B cell (primary cell): Measurements from ENCODE around the gene SAA1. TPM values are rescaled to one million over a fixed set of nuclear protein-coding genes. Genes with fewer than 3 reads are reported as not detected.

ENCODE experiments used
- ATAC-seq: fragments of 200-7000 bp; cut with Tn5 transposase; one replicate; pipeline ENCODE4 v1.10.0; 2021; ENCODE audit warnings: low read depth, mild to moderate bottlenecking, moderate number of reproducible peaks, moderate library complexity
- CTCF ChIA-PET: fragments of 350-600 bp; sonication (Branson Sonifier 250); formaldehyde crosslinking; loops from one replicate; lab custom pipeline; 2021; ENCODE audit warnings: antibody characterized with exemption, inconsistent platforms; lab: Charles Lee
- POLR2A ChIA-PET: fragments of 350-600 bp; sonication (Branson Sonifier 250); formaldehyde crosslinking; loops from one replicate; lab custom pipeline; 2021; ENCODE audit warnings: antibody characterized with exemption; lab: Charles Lee
- DNase-seq: peaks from one replicate; pipeline ENCODE4 v3.0.0; 2013
- H2AFZ ChIP-seq: 2 replicates; pipeline ENCODE4 v1.6.1; 2012; ENCODE audit warnings: mild to moderate bottlenecking, low read depth, low read length; ENCODE audit not compliant: insufficient read depth, poor library complexity, severe bottlenecking
- H3K27ac ChIP-seq, 2 donors: 1 replicate in 1 of 2; 2 replicates in 1 of 2; pipeline ENCODE4 v1.5.1; 2012 to 2013; ENCODE audit warnings: low read length in 2 of 2, mild to moderate bottlenecking in 2 of 2, moderate library complexity in 1 of 2
- H3K27me3 ChIP-seq, 4 experiments: fragments of 200-600 bp in 1 of 4; sonication (generic) in 1 of 4; replicated peaks in 1 of 4; 1 replicate in 2 of 4; 2 replicates in 2 of 4; pipeline versions ENCODE4 v1.6.1 to v1.7.0; 2013 to 2016; ENCODE audit warnings: low read length in 3 of 4, mild to moderate bottlenecking in 2 of 4, mixed read lengths in 1 of 4, moderate library complexity in 1 of 4; ENCODE audit not compliant: insufficient read depth in 4 of 4, control insufficient read depth in 3 of 4; ENCODE audit errors: control extremely low read depth in 1 of 4
- H3K36me3 ChIP-seq, 2 experiments: replicated peaks in 1 of 2; 1 replicate in 1 of 2; 2 replicates in 1 of 2; pipeline versions ENCODE4 v1.6.1 to v1.7.1; 2013; ENCODE audit warnings: low read length in 1 of 2; ENCODE audit not compliant: insufficient read depth in 2 of 2, control insufficient read depth in 1 of 2; ENCODE audit errors: control extremely low read depth in 1 of 2, extremely low read depth in 1 of 2
- H3K4me1 ChIP-seq, 2 donors: fragments of 200-600 bp in 1 of 2; sonication (generic) in 1 of 2; 1 replicate in 1 of 2; 2 replicates in 1 of 2; pipeline versions ENCODE4 v1.5.1 to v1.6.1; 2013 to 2017; ENCODE audit warnings: low read length in 2 of 2; ENCODE audit not compliant: control insufficient read depth in 2 of 2, insufficient read depth in 2 of 2
- H3K4me2 ChIP-seq: replicated peaks from 2 replicates; pipeline ENCODE3; 2012; ENCODE audit warnings: mild to moderate bottlenecking, low read depth, low read length; ENCODE audit not compliant: poor library complexity, severe bottlenecking
- H3K4me3 ChIP-seq, 5 experiments: fragments of 200-600 bp in 1 of 5; sonication (generic) in 1 of 5; 1 replicate in 3 of 5; 2 replicates in 2 of 5; pipeline versions ENCODE4 v1.5.1 to v1.7.0; 2011 to 2016; ENCODE audit warnings: low read length in 4 of 5, mild to moderate bottlenecking in 4 of 5, low read depth in 2 of 5, control low read depth in 1 of 5, moderate library complexity in 1 of 5; ENCODE audit not compliant: insufficient read depth in 1 of 5; ENCODE audit errors: control extremely low read depth in 1 of 5, extremely low read depth in 1 of 5
- H3K79me2 ChIP-seq: fragments of 200-600 bp; sonication (generic); one replicate; pipeline ENCODE4 v1.6.0; 2016; ENCODE audit warnings: low read length; ENCODE audit not compliant: control insufficient read depth, insufficient read depth
- H3K9ac ChIP-seq: fragments of 200-600 bp; sonication (generic); 2 replicates; pipeline ENCODE4 v1.6.1; 2017; ENCODE audit warnings: mild to moderate bottlenecking, low read length, moderate library complexity
- H3K9me3 ChIP-seq, 3 donors: one replicate each; pipeline versions ENCODE4 v1.6.1 to v1.7.1; 2013; ENCODE audit warnings: low read length in 2 of 3; ENCODE audit not compliant: control insufficient read depth in 2 of 3, insufficient read depth in 1 of 3; ENCODE audit errors: control extremely low read depth in 1 of 3
- H4K20me1 ChIP-seq: 2 replicates; pipeline ENCODE4 v1.6.0; 2012; ENCODE audit warnings: mild to moderate bottlenecking, low read length; ENCODE audit not compliant: insufficient read depth, control insufficient read depth, poor library complexity, severe bottlenecking
- H3K27ac Mint-ChIP-seq: one replicate; pipeline ENCODE4 v1.8.0; 2021; ENCODE audit warnings: mixed read lengths
- H3K27me3 Mint-ChIP-seq: one replicate; pipeline ENCODE4 v1.8.0; 2021; ENCODE audit warnings: mixed read lengths
- H3K4me1 Mint-ChIP-seq: one replicate; pipeline ENCODE4 v1.8.0; 2021; ENCODE audit warnings: mixed read lengths
- H3K4me3 Mint-ChIP-seq: one replicate; pipeline ENCODE4 v1.8.0; 2021; ENCODE audit warnings: mixed read lengths
- H3K9me3 Mint-ChIP-seq: one replicate; pipeline ENCODE4 v1.8.0; 2022; ENCODE audit warnings: mixed read lengths; ENCODE audit not compliant: insufficient read depth
- EZH2 ChIP-seq: IDR thresholded peaks from 2 replicates; pipeline ENCODE4 v1.6.1; 2012; ENCODE audit warnings: borderline replicate concordance, low read depth, mild to moderate bottlenecking, moderate library complexity, low read length; ENCODE audit not compliant: insufficient read depth, poor library complexity, severe bottlenecking
- WGBS: methylation state at CpG from one replicate; pipeline ENCODE4 v1.1.5; 2013; ENCODE audit warnings: missing lambda C conversion rate; ENCODE audit not compliant: insufficient coverage; 5-methylcytosine and 5-hydroxymethylcytosine counted together
- intact Hi-C: fragments of 100-400 bp; cut with micrococcal nuclease; formaldehyde crosslinking; loops from one replicate; pipeline ENCODE4 v1.10.0; 2022
- polyA plus RNA-seq: library from polyadenylated mRNA; depleted of rRNA; stranded (reverse); fragments of >200 nt; gene quantifications from 2 replicates; pipeline ENCODE4 v1.2.3, GENCODE V29; 2012
- total RNA-seq, 2 donors: library from RNA; stranded (reverse); fragments of 120-200 nt in 1 of 2; gene quantifications; 1 replicate in 1 of 2; 2 replicates in 1 of 2; pipeline versions ENCODE4 v1.2.3 to v1.2.4, GENCODE V29; 2013 to 2022
- TF ChIP-seq, protein P1 (sequence below): fragments of 200-600 bp; IDR thresholded peaks from one replicate; pipeline ENCODE4 v1.8.0; 2022; ENCODE audit warnings: antibody characterized with exemption, mild to moderate bottlenecking

SAA1 gene
- total and polyA plus RNA-seq, 2 donors (not counting 1 experiment from before 2014, with no cell fraction given) = not detected

DNA sequence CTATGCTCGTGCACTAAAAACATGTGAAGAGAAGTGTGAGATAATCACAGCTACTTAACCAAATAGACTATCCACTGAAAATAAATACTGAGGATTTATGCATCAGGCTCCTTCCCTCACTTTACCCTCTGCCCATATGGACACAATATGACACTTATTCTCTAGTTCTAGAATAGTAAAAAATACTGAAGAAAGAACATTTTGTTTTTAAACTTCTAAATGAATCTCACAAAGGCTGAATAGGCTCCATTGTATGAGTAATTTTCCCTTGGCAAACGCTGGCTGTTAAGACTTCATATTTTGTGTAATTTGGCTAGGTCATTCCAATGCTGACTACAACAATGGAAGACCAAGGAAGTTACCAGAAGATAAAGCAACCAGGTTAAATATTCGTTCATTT is 45.9 kb downstream of the SAA1 start:
- H3K9me3 ChIP-seq = no peaks in the 10 kb centered on the region
- H3K27ac ChIP-seq = peak overlapping the region in 1 of 2 donors; percentile 67
- peak overlapping the region; percentile 81 for H3K27ac Mint-ChIP-seq
- H3K27me3 Mint-ChIP-seq = no peaks in the 10 kb centered on the region
- WGBS = no CpG with 5 or more reads among the region's 3 CpGs
- no peaks in the 10 kb centered on the region for H3K27me3 ChIP-seq
- no peaks in the 10 kb centered on the region for H3K9me3 Mint-ChIP-seq
- H3K4me1 Mint-ChIP-seq = peaks cover 24% of the 10 kb centered on the region
- no peak overlapping the region for H3K4me2 ChIP-seq
- intact Hi-C loops = no loop called here
- peaks cover 0 to 47% of the 10 kb centered on the region in 2 experiments for H3K36me3 ChIP-seq
- CTCF ChIA-PET = interaction anchor here (1.1 to 2.8 kb wide), 2 partner anchors 9 to 197 kb away, joined by 3 to 11 read pairs; partner anchors contain the start of gene HPS5
- H3K9ac ChIP-seq = no peak overlapping the region
- no peak overlapping the region for H3K4me3 ChIP-seq
- H3K79me2 ChIP-seq = peaks cover 57% of the 10 kb centered on the region
- DNase-seq = no peak
- no peak overlapping the region for H2AFZ ChIP-seq
- H3K4me3 Mint-ChIP-seq = peak overlapping the region; percentile 42
- no peak for ATAC-seq
- H3K4me1 ChIP-seq = peaks cover 13 to 23% of the 10 kb centered on the region in 2 donors
- TF ChIP-seq EZH2 = no peak
- TF ChIP-seq, protein P1, sequence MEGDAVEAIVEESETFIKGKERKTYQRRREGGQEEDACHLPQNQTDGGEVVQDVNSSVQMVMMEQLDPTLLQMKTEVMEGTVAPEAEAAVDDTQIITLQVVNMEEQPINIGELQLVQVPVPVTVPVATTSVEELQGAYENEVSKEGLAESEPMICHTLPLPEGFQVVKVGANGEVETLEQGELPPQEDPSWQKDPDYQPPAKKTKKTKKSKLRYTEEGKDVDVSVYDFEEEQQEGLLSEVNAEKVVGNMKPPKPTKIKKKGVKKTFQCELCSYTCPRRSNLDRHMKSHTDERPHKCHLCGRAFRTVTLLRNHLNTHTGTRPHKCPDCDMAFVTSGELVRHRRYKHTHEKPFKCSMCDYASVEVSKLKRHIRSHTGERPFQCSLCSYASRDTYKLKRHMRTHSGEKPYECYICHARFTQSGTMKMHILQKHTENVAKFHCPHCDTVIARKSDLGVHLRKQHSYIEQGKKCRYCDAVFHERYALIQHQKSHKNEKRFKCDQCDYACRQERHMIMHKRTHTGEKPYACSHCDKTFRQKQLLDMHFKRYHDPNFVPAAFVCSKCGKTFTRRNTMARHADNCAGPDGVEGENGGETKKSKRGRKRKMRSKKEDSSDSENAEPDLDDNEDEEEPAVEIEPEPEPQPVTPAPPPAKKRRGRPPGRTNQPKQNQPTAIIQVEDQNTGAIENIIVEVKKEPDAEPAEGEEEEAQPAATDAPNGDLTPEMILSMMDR = no peak
- H4K20me1 ChIP-seq = no peaks in the 10 kb centered on the region
- POLR2A ChIA-PET = interaction anchor here (0.6 kb wide), 2 partner anchors 43 to 80 kb away, joined by 4 to 6 read pairs; no protein-coding TSS in a partner anchor

DNA sequence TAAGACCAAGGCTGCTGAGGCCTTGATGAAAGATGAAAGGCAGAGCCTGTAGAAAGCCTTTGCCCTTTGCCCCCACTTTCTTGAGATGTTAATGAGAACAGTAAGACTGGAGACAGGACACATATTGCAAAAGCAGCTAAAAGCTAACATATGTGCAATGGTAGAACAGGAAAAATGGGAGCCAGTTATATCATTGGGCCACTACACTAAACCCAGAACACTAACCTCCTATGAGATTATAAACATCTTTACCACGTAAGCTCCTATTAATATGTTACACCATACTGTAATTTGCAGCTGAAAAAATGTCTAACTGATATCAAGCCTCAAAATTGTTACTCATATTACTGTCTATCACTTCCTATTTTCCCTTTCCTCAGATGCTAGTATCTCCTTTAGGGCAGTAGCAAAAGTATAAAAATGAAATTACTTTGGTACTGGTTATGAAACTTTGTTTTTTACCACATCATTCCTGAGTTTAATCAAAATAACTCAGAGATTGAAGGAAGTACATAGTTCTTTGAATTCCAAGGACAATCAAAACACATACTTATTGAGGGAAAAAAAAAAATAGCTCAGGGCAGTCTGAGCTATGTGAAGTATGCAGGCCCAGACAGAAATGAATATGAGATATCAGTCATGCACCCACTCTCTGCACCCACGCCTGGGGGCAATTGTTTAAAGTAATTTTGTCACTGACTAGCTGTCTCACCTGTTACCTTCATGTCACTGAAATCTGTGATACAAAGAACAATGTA is 46.8 kb downstream of the SAA1 start:
- H3K4me1 Mint-ChIP-seq = peaks cover 29% of the 10 kb centered on the region
- no CpG with 5 or more reads among the region's 2 CpGs for WGBS

More for the DNA sequence above, 46.8 kb downstream of the SAA1 start:
- no peak overlapping the region for H2AFZ ChIP-seq
- POLR2A ChIA-PET = no interaction called here
- Mint-ChIP-seq H3K9me3 (no peaks in the 10 kb centered on the region), H3K27ac (peak overlapping the region; percentile 46), H3K4me3 (no peak overlapping the region), H3K27me3 (no peaks in the 10 kb centered on the region)
- TF ChIP-seq, protein P1 = no peak
- no peak for TF ChIP-seq EZH2
- CTCF ChIA-PET = interaction anchor here (1.0 to 2.8 kb wide), 3 partner anchors 9 to 198 kb away, joined by 3 to 11 read pairs (median 3); partner anchors contain the start of gene HPS5
- H3K9ac ChIP-seq = no peak overlapping the region
- ATAC-seq = no peak
- no peaks in the 10 kb centered on the region for H3K9me3 ChIP-seq
- H3K27me3 ChIP-seq = no peaks in the 10 kb centered on the region
- no peaks in the 10 kb centered on the region for H4K20me1 ChIP-seq
- no peak overlapping the region for H3K4me3 ChIP-seq
- H3K79me2 ChIP-seq = peaks cover 65% of the 10 kb centered on the region
- H3K4me1 ChIP-seq = peaks cover 13 to 23% of the 10 kb centered on the region in 2 donors
- no peak overlapping the region for H3K4me2 ChIP-seq
- peaks cover 0 to 42% of the 10 kb centered on the region in 2 experiments for H3K36me3 ChIP-seq
- no peak for DNase-seq
- intact Hi-C loops = no loop called here
- H3K27ac ChIP-seq = peak overlapping the region in 1 of 2 donors; percentile 67
